A549 (cell line): ENCODE data around the gene VSIG8. TPM values are rescaled to one million over a fixed set of nuclear protein-coding genes. Genes with fewer than 3 reads are reported as not detected.

Experiments
- ATAC-seq, 2 experiments: fragments of 200-7000 bp in 1 of 2; fragments of >200 bp in 1 of 2; cut with Nextera tagmentation in 1 of 2; cut with Tn5 transposase in 1 of 2; 3 replicates each; pipeline versions ENCODE4 v1.8.0 to v1.9.1; 2018 to 2020; ENCODE audit warnings: mild to moderate bottlenecking in 1 of 2, moderate library complexity in 1 of 2
- CTCF ChIA-PET: fragments of 300-600 bp; sonication (Branson Sonifier 250); formaldehyde crosslinking; extraction: SDS; loops from one replicate; lab custom pipeline; 2021; ENCODE audit warnings: antibody characterized with exemption, inconsistent platforms; lab: Yijun Ruan, JAX
- POLR2A ChIA-PET: fragments of 350-600 bp; formaldehyde crosslinking; extraction: SDS; loops from one replicate; lab custom pipeline; 2021; ENCODE audit warnings: antibody characterized with exemption, inconsistent platforms; lab: Yijun Ruan, JAX
- DNase-seq, 2 experiments: peaks; one replicate each; pipeline versions ENCODE4 v3.0.0 to v3.0.0-alpha.2; 2011 to 2016; ENCODE audit warnings: low read depth in 1 of 2, low spot score in 1 of 2
- FAIRE-seq: peaks from 2 replicates; lab custom pipeline; 2011; peaks lifted over from hg19 to GRCh38; lab: Jason Lieb, UNC
- H3K27ac ChIP-seq, 2 experiments: fragments of >200 bp; sonication (Bioruptor Twin); formaldehyde crosslinking; 3 replicates each; pipeline ENCODE4 v1.5.1; 2016 to 2017
- H3K4me1 ChIP-seq: fragments of >200 bp; sonication (Bioruptor Twin); formaldehyde crosslinking; 3 replicates; pipeline ENCODE4 v1.6.1; 2016
- H3K4me2 ChIP-seq: fragments of >200 bp; sonication (Bioruptor Twin); formaldehyde crosslinking; 3 replicates; pipeline ENCODE4 v1.6.1; 2016
- H3K4me3 ChIP-seq: fragments of >200 bp; sonication (Bioruptor Twin); formaldehyde crosslinking; 3 replicates; pipeline ENCODE4 v1.5.1; 2016
- H3K9me3 ChIP-seq: fragments of >200 bp; sonication (Bioruptor Twin); formaldehyde crosslinking; 3 replicates; pipeline ENCODE4 v1.6.1; 2016
- CEBPB ChIP-seq, 2 experiments: fragments of >200 bp in 1 of 2; sonication (Bioruptor Twin) in 1 of 2; formaldehyde crosslinking in 1 of 2; IDR thresholded peaks; 2 replicates each; pipeline ENCODE4 v1.6.1; 2012 to 2016
- ESRRA ChIP-seq: fragments of 150-350 bp; IDR thresholded peaks from 2 replicates; pipeline ENCODE4 v1.6.1; 2014; ENCODE audit warnings: mild to moderate bottlenecking, low read length, borderline replicate concordance
- HEYL ChIP-seq: fragments of 250-450 bp; sonication (Bioruptor Pico); IDR thresholded peaks from 2 replicates; pipeline ENCODE4 v1.8.0; 2021; ENCODE audit warnings: mild to moderate bottlenecking, moderate library complexity
- HOXA7 ChIP-seq: fragments of 250-450 bp; sonication (Bioruptor Pico); IDR thresholded peaks from 2 replicates; pipeline ENCODE4 v1.5.0; 2020; ENCODE audit warnings: mild to moderate bottlenecking, moderate library complexity
- HOXB13 ChIP-seq: fragments of 250-450 bp; sonication (Bioruptor Pico); IDR thresholded peaks from 2 replicates; pipeline ENCODE4 v1.5.0; 2020; ENCODE audit warnings: low read depth, mild to moderate bottlenecking, moderate library complexity
- KDM5A ChIP-seq: fragments of 200-600 bp; sonication (generic); IDR thresholded peaks from 2 replicates; pipeline ENCODE4 v1.6.1; 2016; ENCODE audit warnings: antibody characterized with exemption, mild to moderate bottlenecking
- RAD21 ChIP-seq, 2 experiments: fragments of >200 bp in 1 of 2; sonication (Bioruptor Twin) in 1 of 2; formaldehyde crosslinking in 1 of 2; IDR thresholded peaks in 1 of 2; conservative IDR thresholded peaks in 1 of 2; 2 replicates in 1 of 2; 3 replicates in 1 of 2; pipeline ENCODE4 v1.6.1; 2012 to 2018; ENCODE audit warnings: inconsistent platforms in 1 of 2
- RNF2 ChIP-seq: fragments of 200-600 bp; sonication (generic); IDR thresholded peaks from 2 replicates; pipeline ENCODE4 v1.6.1; 2016; ENCODE audit warnings: low read depth, mild to moderate bottlenecking, antibody characterized with exemption, moderate library complexity, borderline replicate concordance
- SMC3 ChIP-seq: fragments of >200 bp; sonication (Bioruptor Twin); formaldehyde crosslinking; IDR thresholded peaks from 3 replicates; pipeline ENCODE4 v1.6.1; 2018; ENCODE audit warnings: inconsistent platforms
- TP53 ChIP-seq: fragments of 250-450 bp; sonication (Bioruptor Pico); IDR thresholded peaks from 2 replicates; pipeline ENCODE4 v1.5.0; 2021; ENCODE audit warnings: mild to moderate bottlenecking, moderate library complexity
- ZFP36 ChIP-seq: fragments of 450-650 bp; IDR thresholded peaks from 2 replicates; pipeline ENCODE4 v1.6.1; 2014; ENCODE audit warnings: borderline replicate concordance; ENCODE audit not compliant: partially characterized antibody
- ZNF302 ChIP-seq: fragments of 250-450 bp; sonication (Bioruptor Pico); IDR thresholded peaks from 2 replicates; pipeline ENCODE4 v1.9.0; 2021; ENCODE audit warnings: inconsistent platforms, mild to moderate bottlenecking, moderate library complexity
- WGBS: methylation state at CpG from one replicate; pipeline ENCODE4 v1.1.6; 2017; ENCODE audit errors: missing lambda C conversion rate; 5-methylcytosine and 5-hydroxymethylcytosine counted together
- polyA plus RNA-seq, 4 experiments: library from polyadenylated mRNA; depleted of rRNA in 3 of 4; stranded (reverse); fragments of >200 nt; fragmentation: RNase III in 1 of 4; extraction: RNeasy Plus Mini Kit Qiagen cat#74134 plus additional on column Dnase treatment in 1 of 4; gene quantifications; 2 replicates in 3 of 4; 3 replicates in 1 of 4; pipeline ENCODE4 v1.2.3, GENCODE V29; 2011 to 2017
- TF ChIP-seq, protein P1 (sequence below): fragments of >200 bp; sonication (Bioruptor Twin); formaldehyde crosslinking; IDR thresholded peaks from 3 replicates; pipeline ENCODE4 v1.6.1; 2016
- TF ChIP-seq, protein P2 (sequence below): fragments of 200-600 bp; sonication (generic); IDR thresholded peaks from 2 replicates; pipeline ENCODE4 v1.6.1; 2016; ENCODE audit warnings: antibody characterized with exemption, mild to moderate bottlenecking, moderate library complexity
- TF ChIP-seq, protein P3 (sequence below): fragments of 450-650 bp; IDR thresholded peaks from 2 replicates; pipeline ENCODE4 v1.6.1; 2014; ENCODE audit warnings: antibody characterized with exemption
- TF ChIP-seq, protein P4 (sequence below): IDR thresholded peaks from 2 replicates; pipeline ENCODE4 v1.6.1; 2012
- TF ChIP-seq, protein P5 (sequence below): fragments of >200 bp; sonication (Bioruptor Twin); formaldehyde crosslinking; IDR thresholded peaks from 2 replicates; pipeline ENCODE4 v1.6.1; 2016

Gene VSIG8
- polyA plus RNA-seq, 2 of the 4 experiments (the other 2 are of a cell fraction) = 0.04 to 0.09 TPM

DNA sequence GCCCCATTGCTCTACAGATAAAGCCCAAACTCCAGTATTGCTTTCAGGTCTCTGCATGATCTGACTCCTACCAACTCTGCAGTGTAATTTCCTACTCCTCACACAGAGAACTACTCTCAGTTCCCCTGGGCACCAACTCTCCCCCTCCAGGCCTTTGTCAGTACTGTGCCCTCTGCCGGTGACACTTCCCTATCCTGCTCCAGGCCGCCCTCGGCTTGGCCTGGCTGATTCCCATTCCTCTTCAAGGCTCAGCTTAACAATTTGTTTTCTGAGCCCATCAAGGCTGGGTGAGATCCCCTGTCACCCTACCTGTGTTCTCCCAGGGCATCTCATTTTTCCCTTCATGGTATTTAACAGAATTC is 33.2 kb downstream of the VSIG8 start:
- FAIRE-seq (no peak), DNase-seq (peak; percentile 22 to 43), ATAC-seq (peak; percentile 85 to 95)
- 58% methylated on average over 3 of the region's 3 CpGs for WGBS
- CTCF ChIA-PET = interaction anchor here (0.7 to 8.9 kb wide), 13 partner anchors 10 to 669 kb away, joined by 3 to 55 read pairs (median 3); no protein-coding TSS in a partner anchor
- Histone ChIP-seq H3K4me3 (no peak overlapping the region), H3K4me2 (no peak overlapping the region), H3K27ac (no peak overlapping the region), H3K4me1 (no peaks in the 10 kb centered on the region), H3K9me3 (no peaks in the 10 kb centered on the region)
- no peak for TF ChIP-seq TP53
- peak in 1 of 2 experiments; percentile 17; a peak in 1 of 5 replicates for TF ChIP-seq RAD21 (conservative IDR thresholded peaks at IDR 0.05 in 1 of 2, IDR thresholded peaks at IDR 0.05 in 1 of 2)
- TF ChIP-seq SMC3 = no peak; the same call in 2 of the 3 replicates
- POLR2A ChIA-PET = no interaction called here

DNA sequence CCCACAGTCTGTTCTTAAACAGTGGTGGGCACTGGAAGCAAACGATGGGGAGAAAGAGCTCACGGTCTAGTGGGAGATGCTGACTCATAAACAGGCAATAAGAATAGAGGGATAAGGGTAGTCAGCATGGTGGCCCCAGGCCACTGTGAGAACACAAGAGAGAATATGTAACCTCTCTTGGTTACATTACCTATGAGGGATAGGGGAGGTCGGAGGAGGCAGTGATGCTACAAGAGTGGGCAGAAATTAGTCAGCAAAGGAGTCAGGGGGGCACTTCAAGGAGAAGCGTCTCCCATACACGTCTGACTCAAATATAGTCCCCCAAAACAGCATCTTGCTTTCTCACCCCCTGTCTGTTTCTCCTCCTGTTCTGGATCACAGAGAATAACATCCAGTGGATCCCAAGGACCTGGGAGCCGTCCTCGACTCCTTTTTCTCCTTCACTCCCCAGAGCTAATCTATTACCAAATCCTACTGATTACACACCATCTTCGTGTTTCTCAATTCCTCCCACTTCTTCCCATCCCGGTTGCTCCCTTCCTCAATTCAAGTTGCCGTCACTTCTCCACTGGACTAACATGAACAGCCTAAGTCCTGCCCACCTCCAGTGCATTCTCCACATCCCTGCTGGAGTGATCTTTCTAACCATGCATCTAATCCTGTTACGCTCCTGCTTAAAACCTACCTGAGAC is 33.7 kb downstream of the VSIG8 start:
- no peak for FAIRE-seq
- no peak overlapping the region for H3K4me2 ChIP-seq
- 83% methylated on average over 11 of the region's 11 CpGs for WGBS
- no peak for TF ChIP-seq ESRRA
- TF ChIP-seq ZNF302 (CRISPR knock-in tag) = no peak
- TF ChIP-seq, protein P1, sequence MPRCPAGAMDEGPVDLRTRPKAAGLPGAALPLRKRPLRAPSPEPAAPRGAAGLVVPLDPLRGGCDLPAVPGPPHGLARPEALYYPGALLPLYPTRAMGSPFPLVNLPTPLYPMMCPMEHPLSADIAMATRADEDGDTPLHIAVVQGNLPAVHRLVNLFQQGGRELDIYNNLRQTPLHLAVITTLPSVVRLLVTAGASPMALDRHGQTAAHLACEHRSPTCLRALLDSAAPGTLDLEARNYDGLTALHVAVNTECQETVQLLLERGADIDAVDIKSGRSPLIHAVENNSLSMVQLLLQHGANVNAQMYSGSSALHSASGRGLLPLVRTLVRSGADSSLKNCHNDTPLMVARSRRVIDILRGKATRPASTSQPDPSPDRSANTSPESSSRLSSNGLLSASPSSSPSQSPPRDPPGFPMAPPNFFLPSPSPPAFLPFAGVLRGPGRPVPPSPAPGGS = no peak
- no peak for TF ChIP-seq RAD21 (conservative IDR thresholded peaks at IDR 0.05 in 1 of 2, IDR thresholded peaks at IDR 0.05 in 1 of 2)
- TF ChIP-seq, protein P2, sequence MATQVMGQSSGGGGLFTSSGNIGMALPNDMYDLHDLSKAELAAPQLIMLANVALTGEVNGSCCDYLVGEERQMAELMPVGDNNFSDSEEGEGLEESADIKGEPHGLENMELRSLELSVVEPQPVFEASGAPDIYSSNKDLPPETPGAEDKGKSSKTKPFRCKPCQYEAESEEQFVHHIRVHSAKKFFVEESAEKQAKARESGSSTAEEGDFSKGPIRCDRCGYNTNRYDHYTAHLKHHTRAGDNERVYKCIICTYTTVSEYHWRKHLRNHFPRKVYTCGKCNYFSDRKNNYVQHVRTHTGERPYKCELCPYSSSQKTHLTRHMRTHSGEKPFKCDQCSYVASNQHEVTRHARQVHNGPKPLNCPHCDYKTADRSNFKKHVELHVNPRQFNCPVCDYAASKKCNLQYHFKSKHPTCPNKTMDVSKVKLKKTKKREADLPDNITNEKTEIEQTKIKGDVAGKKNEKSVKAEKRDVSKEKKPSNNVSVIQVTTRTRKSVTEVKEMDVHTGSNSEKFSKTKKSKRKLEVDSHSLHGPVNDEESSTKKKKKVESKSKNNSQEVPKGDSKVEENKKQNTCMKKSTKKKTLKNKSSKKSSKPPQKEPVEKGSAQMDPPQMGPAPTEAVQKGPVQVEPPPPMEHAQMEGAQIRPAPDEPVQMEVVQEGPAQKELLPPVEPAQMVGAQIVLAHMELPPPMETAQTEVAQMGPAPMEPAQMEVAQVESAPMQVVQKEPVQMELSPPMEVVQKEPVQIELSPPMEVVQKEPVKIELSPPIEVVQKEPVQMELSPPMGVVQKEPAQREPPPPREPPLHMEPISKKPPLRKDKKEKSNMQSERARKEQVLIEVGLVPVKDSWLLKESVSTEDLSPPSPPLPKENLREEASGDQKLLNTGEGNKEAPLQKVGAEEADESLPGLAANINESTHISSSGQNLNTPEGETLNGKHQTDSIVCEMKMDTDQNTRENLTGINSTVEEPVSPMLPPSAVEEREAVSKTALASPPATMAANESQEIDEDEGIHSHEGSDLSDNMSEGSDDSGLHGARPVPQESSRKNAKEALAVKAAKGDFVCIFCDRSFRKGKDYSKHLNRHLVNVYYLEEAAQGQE = no peak
- TF ChIP-seq HOXA7 (CRISPR knock-in tag) = no peak
- no peak for TF ChIP-seq KDM5A
- no peak for TF ChIP-seq RNF2
- TF ChIP-seq, protein P3, sequence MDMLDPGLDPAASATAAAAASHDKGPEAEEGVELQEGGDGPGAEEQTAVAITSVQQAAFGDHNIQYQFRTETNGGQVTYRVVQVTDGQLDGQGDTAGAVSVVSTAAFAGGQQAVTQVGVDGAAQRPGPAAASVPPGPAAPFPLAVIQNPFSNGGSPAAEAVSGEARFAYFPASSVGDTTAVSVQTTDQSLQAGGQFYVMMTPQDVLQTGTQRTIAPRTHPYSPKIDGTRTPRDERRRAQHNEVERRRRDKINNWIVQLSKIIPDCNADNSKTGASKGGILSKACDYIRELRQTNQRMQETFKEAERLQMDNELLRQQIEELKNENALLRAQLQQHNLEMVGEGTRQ = no peak
- TF ChIP-seq HEYL = no peak
- TF ChIP-seq, protein P4, sequence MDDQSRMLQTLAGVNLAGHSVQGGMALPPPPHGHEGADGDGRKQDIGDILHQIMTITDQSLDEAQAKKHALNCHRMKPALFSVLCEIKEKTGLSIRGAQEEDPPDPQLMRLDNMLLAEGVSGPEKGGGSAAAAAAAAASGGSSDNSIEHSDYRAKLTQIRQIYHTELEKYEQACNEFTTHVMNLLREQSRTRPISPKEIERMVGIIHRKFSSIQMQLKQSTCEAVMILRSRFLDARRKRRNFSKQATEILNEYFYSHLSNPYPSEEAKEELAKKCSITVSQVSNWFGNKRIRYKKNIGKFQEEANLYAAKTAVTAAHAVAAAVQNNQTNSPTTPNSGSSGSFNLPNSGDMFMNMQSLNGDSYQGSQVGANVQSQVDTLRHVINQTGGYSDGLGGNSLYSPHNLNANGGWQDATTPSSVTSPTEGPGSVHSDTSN = no peak
- TF ChIP-seq HOXB13 (CRISPR knock-in tag) = no peak
- TF ChIP-seq, protein P5, sequence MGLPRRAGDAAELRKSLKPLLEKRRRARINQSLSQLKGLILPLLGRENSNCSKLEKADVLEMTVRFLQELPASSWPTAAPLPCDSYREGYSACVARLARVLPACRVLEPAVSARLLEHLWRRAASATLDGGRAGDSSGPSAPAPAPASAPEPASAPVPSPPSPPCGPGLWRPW = no peak
- TF ChIP-seq ZFP36 = no peak
- no peak for TF ChIP-seq CEBPB (IDR thresholded peaks at IDR 0.05)
- no peak for DNase-seq
- ATAC-seq = peak in 1 of 2 experiments; percentile 44; a peak in 3 of 6 replicates
- H3K4me3 ChIP-seq = no peak overlapping the region
- CTCF ChIA-PET = interaction anchor here (1.0 to 8.9 kb wide), 7 partner anchors 9 to 178 kb away, joined by 3 to 55 read pairs (median 5); no protein-coding TSS in a partner anchor
- POLR2A ChIA-PET = no interaction called here
- no peak overlapping the region for H3K27ac ChIP-seq
- no peaks in the 10 kb centered on the region for H3K4me1 ChIP-seq
- H3K9me3 ChIP-seq = no peaks in the 10 kb centered on the region
